ENCODE data around the gene EED.
A peak's percentile ranks its signal among the peaks of the same experiment; 100 is the strongest.
"Not testable (repeated sequence)": the region's sequence is repeated elsewhere in the genome, so short reads cannot be mapped to it uniquely, and the experiment has no call there.

EED gene

DNA sequence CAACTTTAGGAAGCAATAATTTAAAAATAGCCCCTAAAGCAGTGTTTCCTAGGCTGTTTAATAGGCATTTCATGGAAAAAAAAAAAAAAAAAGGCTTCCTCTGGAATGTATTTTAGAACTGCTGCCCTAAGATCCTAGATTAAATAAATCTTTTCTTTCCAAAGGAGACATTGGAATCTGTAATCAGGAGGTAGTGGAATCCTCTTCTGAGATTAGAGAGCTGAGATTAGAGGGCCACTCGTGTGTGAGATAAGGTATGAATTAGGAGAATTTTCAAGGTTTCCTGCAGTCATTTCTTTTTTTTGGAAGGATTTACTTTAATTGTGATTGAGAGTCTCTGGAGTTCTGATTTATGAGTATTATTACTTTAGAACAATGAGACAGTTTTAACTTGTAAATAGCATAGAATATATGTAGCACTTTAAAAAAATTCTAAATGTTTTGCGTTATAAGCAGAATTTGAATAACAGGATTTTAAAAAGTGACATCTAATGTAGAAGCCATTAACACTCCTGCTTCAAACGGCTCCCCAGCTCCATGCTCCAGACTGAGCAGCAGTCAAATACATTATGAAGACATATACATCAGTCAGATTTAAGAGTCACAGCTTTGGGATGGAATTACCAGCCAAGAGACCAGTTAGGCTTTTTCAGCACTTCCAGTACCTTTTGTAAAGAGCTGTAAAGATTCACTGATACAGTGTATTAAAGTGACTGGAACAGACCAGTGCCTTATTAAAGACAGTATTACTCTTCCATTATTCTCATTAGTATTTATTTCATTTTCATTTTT lies 5.0 kb downstream of the EED start:
- no peak for DNase-seq

DNA sequence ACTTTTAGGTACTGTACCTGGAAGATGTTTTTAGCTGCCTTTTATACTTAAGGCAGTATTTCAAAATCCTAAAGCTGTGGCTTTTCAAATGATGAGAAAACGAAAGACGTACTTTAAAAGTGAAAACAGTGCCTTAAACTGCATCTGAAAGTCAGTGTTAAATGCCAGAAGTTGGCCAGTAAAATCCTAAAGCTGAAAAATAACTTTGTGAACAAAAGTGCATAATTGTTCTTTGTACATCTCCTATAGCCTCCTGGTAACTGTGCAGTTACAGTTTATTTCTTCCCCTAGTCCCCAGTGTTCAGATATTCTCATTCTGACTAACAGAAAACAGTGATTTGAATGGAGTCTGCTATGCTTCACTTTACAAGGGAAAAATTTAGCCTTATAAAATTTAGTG lies 6.8 kb downstream of the EED start:
- DNase-seq, result no peak

DNA sequence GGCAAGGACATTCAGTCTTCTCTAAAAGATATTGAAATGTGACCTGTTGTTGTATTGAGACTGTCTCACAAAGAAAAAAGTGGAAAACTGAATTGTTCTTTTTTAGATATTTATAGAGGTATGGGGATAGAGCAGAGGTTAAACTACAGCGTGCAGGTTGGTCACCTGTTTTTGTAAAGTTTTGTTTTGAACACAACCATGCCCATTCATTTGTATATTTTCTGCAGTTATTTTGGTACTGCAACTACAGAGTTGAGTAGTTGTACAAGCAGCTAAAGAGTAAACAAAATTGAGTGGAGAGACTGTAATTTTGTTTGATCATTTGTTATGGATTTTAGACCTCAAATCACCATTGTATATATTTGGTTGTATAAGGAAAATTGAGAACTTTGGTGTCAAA lies 11.3 kb downstream of the EED start:
- DNase-seq, result no peak

DNA sequence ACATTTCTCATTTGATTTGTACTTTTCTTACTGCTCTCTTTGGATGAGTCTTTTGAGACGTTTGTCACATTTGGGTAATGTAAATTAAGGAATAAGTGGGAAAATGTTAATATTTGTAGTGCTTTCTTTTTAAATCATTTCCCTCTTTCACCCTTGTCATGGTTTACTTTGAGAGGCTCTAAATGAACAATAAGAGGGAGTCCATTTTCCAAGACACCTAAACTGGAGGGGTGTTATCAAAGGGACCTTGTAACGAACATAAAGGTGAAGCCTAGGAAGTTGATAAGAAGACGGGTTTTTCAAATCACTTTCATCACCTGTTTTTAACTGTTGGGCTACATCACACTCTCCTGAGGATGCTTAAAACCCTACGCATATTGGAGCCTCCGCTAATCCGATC lies 12.1 kb downstream of the EED start:
- DNase-seq, result no peak

DNA sequence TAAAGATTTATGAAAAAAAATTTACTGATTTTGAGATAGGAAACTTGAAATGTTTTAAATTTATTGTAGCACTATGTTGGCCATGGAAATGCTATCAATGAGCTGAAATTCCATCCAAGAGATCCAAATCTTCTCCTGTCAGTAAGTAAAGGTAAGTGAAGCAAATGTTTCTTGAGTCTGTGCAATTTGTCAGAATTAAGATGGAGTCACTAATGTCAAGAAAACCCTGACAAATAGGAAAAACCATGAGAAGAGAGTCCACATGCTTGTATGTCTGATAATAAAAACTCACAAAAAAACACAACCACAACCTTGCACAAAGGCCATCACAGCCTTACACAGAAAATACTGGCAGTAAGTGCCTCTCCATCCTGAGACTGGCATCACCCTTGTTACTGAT lies 12.9 kb downstream of the EED start:
- DNase-seq, result no peak

DNA sequence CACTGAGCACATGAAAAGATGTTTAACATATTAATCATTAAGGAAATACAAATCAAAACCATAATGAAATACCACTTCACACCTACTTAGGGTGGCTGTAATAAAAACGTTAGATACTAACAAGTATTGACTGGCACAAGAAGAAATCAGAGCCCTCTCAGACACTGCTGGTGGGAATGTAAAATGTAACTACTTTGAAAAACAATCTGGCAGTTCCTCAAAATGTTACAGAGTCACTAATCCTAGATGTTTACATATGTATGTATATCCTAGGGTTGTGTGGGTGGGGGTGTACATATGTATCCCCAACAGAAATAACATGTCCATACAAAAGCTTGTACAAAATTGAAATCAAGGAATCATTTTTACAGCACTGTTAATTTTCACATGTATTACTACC lies 15.2 kb downstream of the EED start:
- DNase-seq, result no peak

DNA sequence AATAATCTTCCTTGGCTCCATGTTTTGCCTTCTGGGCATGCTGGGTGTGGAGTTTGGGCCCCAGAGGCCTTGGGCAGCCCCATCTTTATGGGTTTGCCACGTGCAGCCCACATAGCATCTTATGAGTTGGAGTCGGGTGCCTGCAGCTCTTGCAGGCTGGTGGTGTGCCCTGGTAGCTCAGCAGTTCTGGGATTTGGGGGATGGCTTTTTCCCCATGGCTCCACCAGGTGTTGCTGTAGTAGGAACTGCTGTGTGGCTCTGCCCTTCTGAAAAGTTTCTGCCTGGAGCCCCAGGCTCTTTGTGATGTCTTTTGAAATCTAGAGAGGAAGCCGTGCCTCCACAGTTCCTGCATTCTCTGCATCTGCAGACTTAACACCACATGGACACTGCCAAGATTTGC lies 16.8 kb downstream of the EED start:
- no peak for DNase-seq

DNA sequence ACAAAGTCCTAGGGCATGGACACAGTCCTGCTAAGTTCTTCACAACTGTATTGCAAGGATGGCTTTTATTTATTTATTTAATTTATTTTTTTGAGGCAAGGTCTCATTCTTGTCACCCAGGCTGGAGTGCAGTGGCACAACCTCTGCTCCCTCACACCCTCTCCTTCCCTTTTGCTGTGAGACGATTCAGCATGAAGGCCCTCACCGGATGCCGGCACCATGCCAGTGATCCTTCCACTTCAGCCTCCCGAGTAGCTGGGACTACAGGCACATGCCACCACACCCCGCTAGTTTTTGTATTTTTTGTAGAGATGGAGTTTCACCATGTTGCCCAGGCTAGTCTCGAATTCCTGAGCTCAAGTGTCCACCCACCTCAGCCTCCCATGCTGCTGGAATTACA lies 17.8 kb downstream of the EED start:
- DNase-seq, result no peak

DNA sequence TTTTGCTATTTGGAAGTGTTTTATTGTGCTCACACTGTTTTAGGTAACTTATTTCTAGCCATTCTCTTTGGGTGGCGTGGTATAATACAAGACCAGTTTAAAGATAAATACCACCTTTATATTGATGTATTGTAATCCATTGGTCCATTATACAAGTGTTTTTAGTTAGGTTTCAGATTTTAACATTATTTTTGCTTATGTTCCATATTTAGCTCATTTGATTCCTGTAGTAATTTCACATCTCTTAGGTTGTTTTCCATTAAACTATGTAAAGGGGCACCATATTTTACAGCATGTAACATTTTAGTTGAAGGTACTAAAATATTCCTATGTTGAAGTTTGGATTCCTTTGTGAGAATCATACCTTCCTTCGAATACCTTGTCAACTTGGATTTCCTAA lies 20.1 kb downstream of the EED start:
- DNase-seq, result no peak

DNA sequence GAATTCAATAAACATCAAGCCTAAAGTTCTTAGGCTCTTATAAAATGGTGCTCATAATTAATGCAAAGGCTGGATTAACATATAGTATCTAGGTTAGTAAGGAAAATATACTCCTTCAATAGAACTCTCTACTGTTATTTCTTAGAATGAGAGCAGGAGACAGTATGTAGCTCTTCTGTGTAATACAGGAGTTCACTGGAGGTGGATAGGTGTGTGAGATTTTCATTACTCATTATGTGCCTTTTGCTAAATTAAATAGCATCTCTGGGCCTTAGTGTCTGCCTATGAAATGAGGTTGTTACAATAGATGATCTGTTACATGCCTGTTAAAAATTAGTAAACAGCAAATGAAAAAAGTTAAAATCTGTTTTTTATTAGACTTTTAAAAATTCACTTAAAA lies 20.6 kb downstream of the EED start:
- no peak for DNase-seq

DNA sequence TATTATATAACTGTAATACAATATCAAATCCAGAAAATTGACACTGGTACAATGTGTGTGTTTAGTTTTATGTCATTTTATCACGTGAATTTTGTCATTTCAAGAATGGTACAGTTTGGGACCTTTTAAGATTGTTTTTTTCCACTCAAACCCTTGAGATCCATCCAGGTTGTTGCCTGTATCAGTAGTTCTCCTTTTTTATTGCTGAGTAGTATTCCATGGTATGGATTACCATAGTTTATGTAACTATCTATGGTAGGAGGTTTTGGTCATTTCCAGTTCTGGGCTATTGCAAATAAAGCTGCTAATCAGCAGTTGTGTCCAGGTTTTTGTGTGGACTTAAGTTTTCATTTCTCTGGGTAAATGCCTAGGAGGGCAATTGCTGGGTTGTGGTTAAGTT lies 25.1 kb downstream of the EED start:
- no peak for DNase-seq

DNA sequence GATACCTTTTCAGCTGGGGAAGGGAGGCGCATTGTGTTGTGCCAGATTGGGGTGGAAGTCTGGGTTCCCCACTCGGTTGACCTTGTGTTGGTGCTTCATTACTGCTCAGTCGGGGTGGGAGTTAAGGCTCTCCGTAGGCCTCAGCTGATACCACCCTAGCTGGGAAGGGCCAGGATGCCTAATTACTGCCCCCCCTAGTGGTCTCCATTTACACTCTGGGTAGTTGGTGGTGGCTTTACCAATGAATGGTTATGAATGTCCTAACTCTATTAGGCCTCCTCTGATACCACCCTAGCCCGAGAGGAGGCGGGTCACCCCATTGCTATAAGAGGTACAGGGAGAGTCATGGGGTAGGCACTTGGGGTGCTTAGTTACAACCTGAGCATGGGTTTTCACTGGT lies 29.9 kb downstream of the EED start:
- no peak for DNase-seq

DNA sequence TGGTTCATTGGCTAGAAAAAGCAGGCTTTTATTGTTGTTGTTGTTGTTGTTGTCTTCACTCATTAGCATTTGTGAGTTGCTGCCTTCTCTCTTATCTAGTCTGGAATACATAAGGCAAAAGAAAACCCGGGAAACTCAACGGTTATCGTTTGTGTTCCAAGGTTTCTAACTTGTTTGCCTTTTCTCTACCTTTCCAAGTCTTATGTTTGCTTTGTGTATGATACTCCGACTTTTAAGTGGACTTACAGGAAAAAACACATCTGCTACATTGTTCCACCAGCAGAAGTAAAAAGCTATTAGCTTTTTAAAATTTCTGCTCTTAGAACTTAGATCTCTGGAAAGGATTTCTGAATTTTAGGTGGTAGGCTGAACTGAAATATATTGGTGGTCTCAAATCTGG lies 30.4 kb downstream of the EED start:
- no peak for DNase-seq

DNA sequence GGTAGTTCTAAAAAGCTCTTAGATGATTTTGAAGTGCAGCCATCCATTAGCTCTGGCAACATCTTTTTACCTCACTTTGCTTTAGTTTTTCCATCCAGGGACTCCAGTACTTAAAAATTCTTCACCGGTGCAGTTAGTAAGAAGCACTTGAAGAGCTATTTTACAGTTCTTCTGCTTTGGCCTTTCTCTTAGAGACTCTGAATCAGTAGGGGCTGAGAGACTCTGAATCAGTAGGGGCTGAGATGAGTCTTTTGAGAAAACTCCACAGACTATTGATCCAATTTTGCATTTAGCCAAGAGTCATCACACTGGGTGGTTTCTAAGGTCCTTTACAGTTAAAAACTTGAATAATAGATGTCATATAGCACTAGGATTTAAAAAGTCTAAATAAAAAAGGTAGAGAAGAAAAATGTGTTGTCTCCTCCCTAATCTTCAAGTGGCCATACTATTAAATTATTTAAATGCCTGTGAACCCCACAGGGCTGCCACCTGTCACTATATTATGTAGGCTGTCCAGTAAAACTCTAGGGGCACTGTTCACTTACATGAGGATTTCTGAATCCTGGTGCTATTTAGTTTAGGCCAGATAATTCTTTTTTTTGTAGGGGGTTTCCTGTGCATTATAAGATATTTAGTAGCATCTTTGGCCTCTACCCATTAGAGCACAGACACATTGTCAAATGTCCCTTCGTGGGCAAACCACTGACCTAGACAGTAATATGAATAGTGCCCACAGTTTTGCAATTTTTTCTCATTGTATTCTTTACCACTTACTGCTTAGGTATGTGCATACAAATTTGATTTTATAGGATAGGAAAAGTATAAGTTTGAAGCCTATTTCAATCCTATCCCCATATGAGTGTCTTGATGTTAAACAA lies 31.2 kb downstream of the EED start:
- DNase-seq, result no peak

DNA sequence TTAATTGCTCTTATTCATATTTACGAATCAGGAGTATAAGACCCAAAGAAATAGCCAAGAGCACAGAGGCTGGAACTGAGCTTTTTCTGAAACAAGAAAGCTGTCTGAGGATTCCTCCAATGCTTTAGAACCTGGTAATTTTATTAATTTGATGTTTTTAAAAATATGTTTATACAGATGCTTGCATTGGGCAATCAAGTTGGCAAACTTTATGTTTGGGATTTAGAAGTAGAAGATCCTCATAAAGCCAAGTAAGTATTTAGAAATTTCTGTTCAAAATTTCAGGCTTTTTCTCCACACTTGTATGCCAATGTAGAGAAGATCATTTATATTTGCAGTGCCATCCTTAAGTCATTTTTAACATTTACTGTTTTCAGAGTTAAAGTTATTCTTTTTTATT lies 33.2 kb downstream of the EED start:
- DNase-seq, result no peak

DNA sequence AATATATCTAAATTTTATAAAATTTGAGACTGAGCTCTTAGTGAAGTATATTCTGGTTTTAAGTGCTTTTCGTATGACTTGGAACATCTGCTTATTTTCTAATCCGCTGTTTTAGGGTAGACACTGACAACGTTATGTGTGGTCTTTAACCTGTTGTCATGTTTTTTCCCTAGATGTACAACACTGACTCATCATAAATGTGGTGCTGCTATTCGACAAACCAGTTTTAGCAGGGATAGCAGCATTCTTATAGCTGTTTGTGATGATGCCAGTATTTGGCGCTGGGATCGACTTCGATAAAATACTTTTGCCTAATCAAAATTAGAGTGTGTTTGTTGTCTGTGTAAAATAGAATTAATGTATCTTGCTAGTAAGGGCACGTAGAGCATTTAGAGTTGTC lies 33.7 kb downstream of the EED start:
- DNase-seq, result no peak

DNA sequence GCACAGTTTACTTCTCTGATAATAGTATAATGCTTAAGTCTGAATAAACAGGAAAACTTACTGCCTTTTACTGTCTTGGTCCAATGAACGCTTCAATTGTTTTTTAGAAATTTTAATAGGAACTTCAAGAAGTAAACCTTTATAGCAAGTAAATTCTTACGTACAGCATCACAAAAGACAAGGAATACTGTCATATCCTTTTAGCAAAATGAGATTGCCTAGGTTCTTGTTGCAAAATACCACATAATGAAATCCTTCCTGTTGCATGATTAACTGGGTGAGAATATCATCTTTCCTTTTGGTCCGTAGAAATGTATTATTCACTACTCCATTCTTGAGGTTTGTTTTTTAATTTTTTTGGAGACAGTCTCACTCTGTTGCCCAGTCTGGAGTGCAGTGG lies 35.2 kb downstream of the EED start:
- DNase-seq, result no peak

DNA sequence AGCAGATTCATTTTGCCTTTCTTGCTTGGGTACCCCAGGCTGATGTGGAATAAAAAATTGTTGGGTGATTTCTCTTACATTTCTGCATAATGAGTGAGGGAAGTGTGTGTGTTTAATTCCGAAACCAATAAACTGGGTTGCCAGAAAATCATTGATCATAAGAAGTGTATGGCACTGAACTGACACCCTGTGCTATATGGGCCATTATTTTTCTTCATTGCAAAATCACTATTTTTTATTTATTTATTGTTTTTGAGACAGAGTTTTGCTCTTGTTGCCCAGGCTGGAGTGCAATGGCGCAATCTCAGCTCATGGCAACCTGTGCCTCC lies 42.9 kb downstream of the EED start:
- DNase-seq, result no peak

DNA sequence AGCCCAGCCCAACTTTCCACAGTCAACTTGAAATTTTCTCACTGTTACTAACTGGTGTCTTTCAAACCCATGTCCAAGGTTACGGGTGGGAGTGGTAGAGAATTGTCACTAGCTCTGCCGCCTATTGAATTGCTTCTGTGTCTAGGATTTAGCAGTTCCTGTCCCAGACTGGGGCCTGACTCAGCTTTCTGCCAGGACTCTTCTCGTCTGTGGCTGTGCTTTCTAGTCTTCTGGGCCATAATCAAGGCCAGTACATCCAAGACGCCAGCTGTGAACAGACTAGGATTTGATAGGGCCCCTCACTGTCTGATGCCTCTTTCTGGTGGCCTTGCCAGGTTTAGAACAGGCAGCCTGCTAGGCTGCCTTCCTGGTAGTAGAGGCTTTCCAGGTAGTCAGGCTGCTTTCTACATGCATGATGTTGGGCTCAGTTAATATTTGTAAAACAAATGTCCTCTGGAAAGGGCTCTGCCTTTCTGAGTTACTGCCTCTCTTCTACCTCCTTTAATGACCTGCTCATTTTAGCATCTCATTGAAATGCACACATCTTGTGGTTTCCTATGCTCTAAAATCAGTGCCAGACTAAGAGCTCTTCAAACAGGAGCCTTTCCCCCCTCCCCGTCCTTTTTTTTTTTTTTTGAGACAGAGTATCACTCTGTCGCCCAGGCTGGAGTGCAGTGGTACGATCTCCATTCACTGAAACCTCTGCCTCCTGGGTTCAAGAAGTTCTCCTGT lies 44.4 kb downstream of the EED start:
- no peak for DNase-seq

DNA sequence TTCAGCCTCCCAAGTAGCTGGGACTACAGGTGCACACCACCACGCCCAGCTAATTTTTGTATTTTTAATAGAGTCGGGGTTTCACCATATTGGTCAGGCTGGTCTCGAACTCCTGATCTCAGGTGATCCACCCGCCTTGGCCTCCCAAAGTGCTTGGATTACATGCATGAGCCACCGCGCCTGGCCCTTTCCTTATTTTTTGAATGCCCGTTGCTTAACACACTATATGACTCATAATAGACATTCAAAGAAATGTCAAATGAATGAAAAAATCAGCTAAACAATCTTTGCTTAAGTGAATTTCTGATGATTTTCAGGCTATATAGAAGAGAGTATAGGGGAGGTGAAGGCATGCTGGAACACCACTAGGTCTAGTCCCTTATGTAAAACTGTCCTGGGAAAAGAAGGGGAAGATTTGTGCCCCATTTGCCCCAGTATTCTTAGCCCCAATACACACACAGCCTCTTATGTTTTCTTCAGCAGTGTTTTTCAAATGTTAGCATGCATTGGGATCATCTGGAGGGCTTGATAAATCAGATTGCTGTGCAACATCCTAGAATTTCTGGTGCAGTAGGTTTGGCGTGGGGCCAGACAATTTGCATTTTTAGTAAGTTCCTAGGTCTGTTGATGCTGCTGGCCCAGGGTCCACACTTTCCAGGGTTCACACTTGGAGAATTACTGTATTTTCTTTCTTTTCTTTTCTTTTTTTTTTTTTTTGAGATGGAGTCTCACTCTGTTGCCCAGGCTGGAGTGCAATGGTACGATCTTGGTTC lies 45.1 kb downstream of the EED start:
- not testable (repeated sequence) for DNase-seq

DNA sequence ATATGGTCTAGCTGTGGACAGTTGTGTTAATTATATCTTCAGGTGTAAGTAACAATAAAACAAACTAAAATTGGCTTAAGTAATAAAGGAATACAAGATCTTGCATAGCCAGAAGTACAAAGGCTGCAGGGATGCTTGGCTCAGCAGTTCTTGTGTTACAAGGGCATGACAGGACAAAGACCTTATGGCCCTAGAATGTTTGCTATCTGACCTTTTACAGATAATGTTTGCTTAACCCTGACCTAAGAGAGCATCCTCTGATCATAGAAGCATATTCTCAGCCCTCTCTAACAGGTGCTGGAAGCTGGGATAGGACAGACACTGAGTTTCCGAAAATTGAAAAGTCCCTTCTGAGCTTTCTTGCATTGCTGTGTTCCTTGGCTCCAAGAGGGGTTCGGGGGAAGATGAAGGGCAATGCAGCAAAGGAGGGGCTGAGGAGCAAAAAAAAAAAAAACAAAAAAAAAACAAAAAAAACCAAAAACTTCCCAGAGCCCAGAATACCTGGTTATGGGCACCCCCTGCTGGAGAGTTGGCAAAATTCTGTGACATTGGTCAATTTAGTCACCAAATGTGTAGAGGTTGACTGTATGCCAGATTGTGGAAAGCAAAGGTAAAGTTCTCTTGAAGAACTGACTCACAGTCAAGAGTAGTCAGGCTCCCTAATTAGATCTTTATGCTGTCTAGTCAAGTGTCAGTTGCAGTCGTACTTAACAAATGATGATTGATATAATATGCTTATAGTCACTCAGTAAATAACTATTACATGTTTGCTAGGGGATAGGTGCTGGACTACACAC lies 47.1 kb downstream of the EED start:
- peak; percentile 58 to 64 for DNase-seq

DNA sequence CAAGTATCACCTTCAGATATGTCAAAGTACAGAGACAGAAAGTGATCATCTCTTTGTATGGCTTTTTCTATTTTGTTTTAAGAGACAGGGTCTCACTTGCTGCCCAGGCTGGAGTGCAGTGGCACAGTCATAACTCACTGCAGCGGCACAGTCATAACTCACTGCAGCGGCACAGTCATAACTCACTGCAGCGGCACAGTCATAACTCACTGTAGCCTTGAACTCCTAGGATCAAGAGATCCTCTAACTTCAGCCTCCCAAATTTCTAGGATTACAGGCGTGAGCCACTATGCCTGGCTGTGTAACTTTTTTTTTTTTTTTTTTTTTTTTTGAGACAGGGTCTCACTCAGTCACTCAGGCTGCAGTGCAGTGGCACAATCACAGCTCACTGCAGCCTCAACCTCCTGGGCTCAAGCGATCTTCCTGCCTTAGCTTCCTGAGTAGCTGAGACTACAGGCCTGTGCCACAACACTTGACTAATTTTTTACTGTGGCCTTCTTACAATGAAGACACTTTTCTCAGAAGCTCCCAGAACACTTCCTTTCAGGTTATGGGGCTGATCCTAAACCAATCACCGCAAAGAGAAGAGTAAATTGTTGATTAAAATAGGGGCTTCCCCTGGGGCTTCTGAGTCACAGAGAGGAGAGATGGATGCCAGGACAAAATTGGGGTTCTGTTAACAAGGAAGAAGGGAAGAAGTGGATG lies 48.5 kb downstream of the EED start:
- DNase-seq, result peak in 1 of 2 experiments; percentile 4

Data from stimulated activated CD4-positive, alpha-beta T cell treated with anti-CD3 and anti-CD28 coated beads, Interleukin-4, amount 100 ng/mL, for 4 hours (primary cell).